KMS-11 (cell line): ENCODE measurements around the gene PLGRKT.
"Not testable (repeated sequence)": the region's sequence is repeated elsewhere in the genome, so short reads cannot be mapped to it uniquely, and the experiment has no call there.

ENCODE experiments used
- H2AFZ ChIP-seq: fragments of 200-600 bp; sonication (generic); 2 replicates; pipeline ENCODE4 v1.6.1; 2016; ENCODE audit warnings: antibody characterized with exemption, mixed run types, low read depth
- H3K27ac ChIP-seq: fragments of 200-600 bp; sonication (generic); 2 replicates; pipeline ENCODE4 v1.6.1; 2016; ENCODE audit warnings: mild to moderate bottlenecking, mixed run types
- H3K27me3 ChIP-seq: fragments of 200-600 bp; sonication (generic); 2 replicates; pipeline ENCODE4 v1.6.1; 2017; ENCODE audit warnings: mild to moderate bottlenecking, low read depth, mixed run types, moderate library complexity; ENCODE audit not compliant: insufficient read depth
- H3K36me3 ChIP-seq: fragments of 200-600 bp; sonication (generic); 2 replicates; pipeline ENCODE4 v1.6.1; 2017; ENCODE audit warnings: mild to moderate bottlenecking, mixed run types; ENCODE audit not compliant: insufficient read depth
- H3K4me1 ChIP-seq: fragments of 200-600 bp; sonication (generic); 2 replicates; pipeline ENCODE4 v1.6.1; 2016; ENCODE audit warnings: mild to moderate bottlenecking, low read depth, mixed run types; ENCODE audit not compliant: poor library complexity, severe bottlenecking
- H3K4me2 ChIP-seq: fragments of 200-600 bp; sonication (generic); 2 replicates; pipeline ENCODE4 v1.7.0; 2016; ENCODE audit warnings: mild to moderate bottlenecking, mixed run types
- H3K4me3 ChIP-seq: fragments of 200-600 bp; sonication (generic); IDR thresholded peaks from 2 replicates; pipeline ENCODE4 v1.6.1; 2017; ENCODE audit warnings: low read depth, low read length, mixed read lengths; ENCODE audit not compliant: insufficient read depth
- H3K79me2 ChIP-seq: fragments of 200-600 bp; sonication (generic); 2 replicates; pipeline ENCODE4 v1.6.1; 2016; ENCODE audit warnings: low read depth, mixed run types; ENCODE audit not compliant: insufficient read depth
- H3K9ac ChIP-seq: fragments of 200-600 bp; sonication (generic); 2 replicates; pipeline ENCODE4 v1.6.1; 2016; ENCODE audit warnings: mild to moderate bottlenecking, mixed run types
- H4K20me1 ChIP-seq: fragments of 200-600 bp; sonication (generic); 2 replicates; pipeline ENCODE4 v1.6.1; 2016; ENCODE audit warnings: mild to moderate bottlenecking, mixed run types; ENCODE audit not compliant: insufficient read depth
- TF ChIP-seq, protein P1 (sequence below): fragments of 200-600 bp; sonication (generic); conservative IDR thresholded peaks from 2 replicates; pipeline ENCODE4 v1.6.1; 2017; ENCODE audit warnings: low read depth, mild to moderate bottlenecking, antibody characterized with exemption, low read length, moderate library complexity, mixed read lengths

PLGRKT gene

DNA sequence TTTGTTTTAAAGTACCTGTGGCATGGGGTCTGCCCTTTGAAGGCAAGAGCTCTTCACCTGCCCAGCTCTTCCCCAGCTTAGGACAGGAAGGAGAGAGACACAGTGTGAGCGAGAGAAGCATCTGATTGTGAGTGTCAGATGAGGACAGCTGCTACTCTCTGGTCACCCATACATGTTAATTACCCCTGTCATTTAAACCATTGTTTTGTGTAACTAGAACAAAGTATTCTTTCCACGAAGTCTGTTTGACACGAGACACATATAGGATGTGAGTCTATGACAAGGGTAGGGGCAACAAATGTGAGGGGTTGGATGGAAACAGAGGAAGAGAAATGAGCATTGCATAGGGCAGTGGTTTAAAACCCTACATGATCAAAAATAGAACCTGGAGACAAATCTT is 9.6 kb upstream of the PLGRKT start:
- H3K36me3 ChIP-seq: no peaks in the 10 kb centered on the region
- no peaks in the 10 kb centered on the region for H3K79me2 ChIP-seq
- peaks cover 17% of the 10 kb centered on the region for H3K4me1 ChIP-seq
- H4K20me1 ChIP-seq: no peaks in the 10 kb centered on the region
- TF ChIP-seq, protein P1, sequence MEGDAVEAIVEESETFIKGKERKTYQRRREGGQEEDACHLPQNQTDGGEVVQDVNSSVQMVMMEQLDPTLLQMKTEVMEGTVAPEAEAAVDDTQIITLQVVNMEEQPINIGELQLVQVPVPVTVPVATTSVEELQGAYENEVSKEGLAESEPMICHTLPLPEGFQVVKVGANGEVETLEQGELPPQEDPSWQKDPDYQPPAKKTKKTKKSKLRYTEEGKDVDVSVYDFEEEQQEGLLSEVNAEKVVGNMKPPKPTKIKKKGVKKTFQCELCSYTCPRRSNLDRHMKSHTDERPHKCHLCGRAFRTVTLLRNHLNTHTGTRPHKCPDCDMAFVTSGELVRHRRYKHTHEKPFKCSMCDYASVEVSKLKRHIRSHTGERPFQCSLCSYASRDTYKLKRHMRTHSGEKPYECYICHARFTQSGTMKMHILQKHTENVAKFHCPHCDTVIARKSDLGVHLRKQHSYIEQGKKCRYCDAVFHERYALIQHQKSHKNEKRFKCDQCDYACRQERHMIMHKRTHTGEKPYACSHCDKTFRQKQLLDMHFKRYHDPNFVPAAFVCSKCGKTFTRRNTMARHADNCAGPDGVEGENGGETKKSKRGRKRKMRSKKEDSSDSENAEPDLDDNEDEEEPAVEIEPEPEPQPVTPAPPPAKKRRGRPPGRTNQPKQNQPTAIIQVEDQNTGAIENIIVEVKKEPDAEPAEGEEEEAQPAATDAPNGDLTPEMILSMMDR: no peak
- H3K4me3 ChIP-seq: no peak overlapping the region
- H2AFZ ChIP-seq: no peak overlapping the region
- H3K27ac ChIP-seq: no peak overlapping the region
- no peak overlapping the region for H3K9ac ChIP-seq
- no peak overlapping the region for H3K4me2 ChIP-seq
- no peaks in the 10 kb centered on the region for H3K27me3 ChIP-seq

DNA sequence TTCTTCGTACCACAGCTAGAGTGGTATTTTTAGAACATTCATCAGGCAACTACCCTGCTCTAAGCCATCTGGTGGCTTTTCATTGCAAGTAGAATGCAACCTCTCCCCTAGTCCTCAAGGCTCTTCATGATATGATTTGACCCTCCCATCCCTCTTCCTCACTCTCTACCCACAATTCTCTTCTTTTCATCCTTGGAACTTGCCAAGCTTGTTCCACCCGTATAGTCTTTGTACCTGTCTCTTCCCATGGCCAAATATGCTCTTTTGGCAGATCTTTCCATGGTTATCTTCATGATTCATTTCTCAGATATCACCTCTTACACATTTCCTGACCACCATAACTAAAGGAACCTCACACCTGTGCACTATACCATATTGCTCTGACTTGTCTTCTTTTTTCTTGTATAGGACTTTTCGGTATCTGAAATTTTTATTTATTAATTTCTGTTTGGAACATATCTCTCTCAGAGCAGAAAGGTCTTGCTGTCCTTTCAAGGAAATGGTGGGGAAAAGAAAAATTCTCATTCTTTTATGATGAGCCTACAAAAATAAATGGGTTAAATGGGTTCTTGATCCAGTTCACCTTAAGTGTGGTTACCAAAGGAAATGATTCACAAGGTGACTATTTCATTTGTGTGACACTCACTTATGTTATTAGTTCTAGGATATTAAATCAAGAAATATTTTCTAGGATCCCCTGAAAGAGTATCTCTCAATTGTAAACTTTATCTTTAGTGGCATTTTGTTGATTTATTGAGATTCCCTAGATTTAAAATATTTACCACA is 8.9 kb upstream of the PLGRKT start:
- no peak overlapping the region for H3K27ac ChIP-seq
- TF ChIP-seq, protein P1: no peak
- no peak overlapping the region for H3K4me2 ChIP-seq
- H2AFZ ChIP-seq: no peak overlapping the region
- no peaks in the 10 kb centered on the region for H3K79me2 ChIP-seq
- H4K20me1 ChIP-seq: no peaks in the 10 kb centered on the region
- no peak overlapping the region for H3K4me3 ChIP-seq
- no peaks in the 10 kb centered on the region for H3K27me3 ChIP-seq
- H3K36me3 ChIP-seq: no peaks in the 10 kb centered on the region
- H3K4me1 ChIP-seq: peaks cover 15% of the 10 kb centered on the region
- no peak overlapping the region for H3K9ac ChIP-seq

DNA sequence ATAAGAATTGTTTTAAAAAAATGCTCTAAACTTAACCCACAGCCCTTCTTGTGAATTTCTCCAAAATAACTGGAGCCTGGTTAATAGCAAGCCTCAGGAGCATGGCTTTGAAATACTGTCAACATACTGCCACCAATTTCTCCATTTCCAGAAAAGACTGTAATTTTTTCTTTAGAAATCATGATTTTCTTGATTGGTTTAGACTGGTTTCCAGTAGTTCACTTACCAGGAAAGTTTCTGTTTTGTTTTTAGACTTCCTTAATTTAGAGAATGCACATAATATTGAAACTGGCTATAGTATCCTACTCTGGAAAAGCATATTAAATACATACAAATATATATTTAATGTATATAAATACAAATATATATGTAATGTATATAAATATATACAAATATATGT is 8.2 kb upstream of the PLGRKT start:
- H3K4me3 ChIP-seq: no peak overlapping the region
- H3K4me1 ChIP-seq: peaks cover 7% of the 10 kb centered on the region
- no peaks in the 10 kb centered on the region for H4K20me1 ChIP-seq
- no peak overlapping the region for H3K27ac ChIP-seq
- TF ChIP-seq, protein P1: no peak
- no peaks in the 10 kb centered on the region for H3K36me3 ChIP-seq
- H3K9ac ChIP-seq: no peak overlapping the region
- H3K27me3 ChIP-seq: no peaks in the 10 kb centered on the region
- H3K4me2 ChIP-seq: no peak overlapping the region
- H3K79me2 ChIP-seq: no peaks in the 10 kb centered on the region
- no peak overlapping the region for H2AFZ ChIP-seq

DNA sequence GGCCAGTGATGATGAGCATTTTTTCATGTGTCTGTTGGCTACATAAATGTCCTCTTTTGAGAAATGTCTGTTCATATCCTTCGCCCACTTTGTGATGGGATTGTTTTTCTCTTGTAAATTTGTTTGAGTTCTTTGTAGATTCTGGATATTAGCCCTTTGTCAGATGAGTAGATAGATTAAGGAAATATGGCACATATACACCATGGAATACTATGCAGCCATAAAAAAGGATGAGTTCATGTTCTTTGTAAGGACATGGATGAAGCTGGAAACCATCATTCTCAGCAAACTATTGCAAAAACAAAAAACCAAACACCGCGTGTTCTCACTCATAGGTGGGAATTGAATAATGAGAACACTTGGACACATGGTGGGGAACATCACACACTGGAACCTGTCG is 7.4 kb upstream of the PLGRKT start:
- H3K4me2 ChIP-seq, H3K27me3 ChIP-seq, H2AFZ ChIP-seq, H3K79me2 ChIP-seq, H3K4me1 ChIP-seq, H3K36me3 ChIP-seq, H3K27ac ChIP-seq, H3K4me3 ChIP-seq, H3K9ac ChIP-seq, H4K20me1 ChIP-seq: not testable (repeated sequence)

DNA sequence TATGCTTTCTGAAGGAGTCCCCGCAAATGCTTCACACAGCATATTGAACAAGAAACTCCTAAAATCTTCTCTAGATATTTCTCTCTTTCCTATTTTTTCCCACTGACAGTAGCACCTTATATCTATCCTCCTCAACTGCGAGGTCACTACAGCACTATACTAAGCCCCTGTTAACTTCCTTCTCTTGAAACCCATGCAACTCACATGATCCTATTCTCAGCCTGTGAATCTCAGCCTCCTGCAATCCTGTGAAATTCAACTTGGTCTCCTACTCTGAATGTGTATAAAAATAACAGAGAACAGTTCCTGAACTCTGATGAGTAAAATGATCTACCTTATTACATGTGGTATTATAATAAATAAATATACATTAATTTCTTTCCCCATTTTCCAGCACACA is 6.1 kb upstream of the PLGRKT start:
- H3K27ac ChIP-seq: no peak overlapping the region
- H3K4me1 ChIP-seq: no peaks in the 10 kb centered on the region
- TF ChIP-seq, protein P1: no peak
- H3K79me2 ChIP-seq: no peaks in the 10 kb centered on the region
- H3K4me3 ChIP-seq: no peak overlapping the region
- no peak overlapping the region for H3K4me2 ChIP-seq
- no peaks in the 10 kb centered on the region for H4K20me1 ChIP-seq
- H3K36me3 ChIP-seq: no peaks in the 10 kb centered on the region
- H3K9ac ChIP-seq: no peak overlapping the region
- H3K27me3 ChIP-seq: no peaks in the 10 kb centered on the region
- no peak overlapping the region for H2AFZ ChIP-seq
